GM18505 (cell line): Measurements from ENCODE around the gene JADE2.
"Not testable (repeated sequence)": the region's sequence is repeated elsewhere in the genome, so short reads cannot be mapped to it uniquely, and the experiment has no call there.

ENCODE experiments used
- ATAC-seq: cut with Tn5 transposase; IDR thresholded peaks from one replicate; pipeline ENCODE4 v1.9.1; 2021; ENCODE audit not compliant: unreplicated experiment
- POLR2A ChIP-seq: IDR thresholded peaks from 4 replicates; pipeline ENCODE4 v1.6.1; 2011; ENCODE audit warnings: borderline replicate concordance; ENCODE audit not compliant: insufficient read depth, insufficient read length; ENCODE audit errors: extremely low read depth

Gene JADE2

GRCh38 chr5:134515801-134516200 is 9.7 kb upstream of the JADE2 start:
- TF ChIP-seq POLR2A: no peak

DNA sequence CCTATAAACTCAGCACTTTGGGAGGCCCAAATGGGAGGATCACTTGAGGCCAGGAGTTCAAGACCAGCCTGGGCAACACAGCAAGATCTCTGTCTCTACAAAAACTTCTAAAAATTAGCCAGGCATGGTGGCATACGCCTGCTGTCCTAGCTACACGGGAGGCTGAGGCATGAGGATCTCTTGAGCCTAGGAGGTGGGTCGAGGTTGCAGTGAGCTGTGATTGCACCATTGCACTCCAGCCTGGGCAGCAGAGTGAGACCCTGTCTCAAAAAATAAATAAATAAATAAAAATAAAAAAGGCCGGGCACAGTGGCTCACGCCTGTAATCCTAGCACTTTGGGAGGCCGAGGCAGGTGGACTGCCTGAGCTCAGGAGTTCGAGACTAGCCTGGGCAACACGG is 8.5 kb upstream of the JADE2 start:
- not testable (repeated sequence) for ATAC-seq

More at GRCh38 chr5:134515801-134516200, 9.7 kb upstream of the JADE2 start:
- ATAC-seq: no peak

GRCh38 chr5:134517553-134517952 is 7.9 kb upstream of the JADE2 start:
- ATAC-seq: no peak

DNA sequence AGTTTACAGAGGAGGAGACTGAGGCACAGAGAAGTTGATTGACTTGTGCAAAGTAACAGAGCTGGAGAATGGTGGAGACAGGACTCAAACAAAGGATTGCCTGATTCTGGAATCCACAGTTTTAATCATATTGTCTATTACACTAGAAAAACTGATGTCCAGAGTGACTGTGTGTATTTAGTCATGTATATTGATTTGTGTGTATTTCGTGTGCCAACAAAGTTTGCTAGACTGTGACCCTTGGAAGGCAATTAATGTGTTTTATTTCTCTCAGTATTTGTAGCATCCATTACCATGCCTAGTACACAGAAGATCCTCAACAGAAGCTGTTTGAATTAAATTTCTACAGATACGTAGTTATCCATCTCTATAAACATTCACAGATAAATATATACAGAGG is 5.5 kb upstream of the JADE2 start:
- no peak for TF ChIP-seq POLR2A
- no peak for ATAC-seq

More at GRCh38 chr5:134517553-134517952, 7.9 kb upstream of the JADE2 start:
- TF ChIP-seq POLR2A: no peak

GRCh38 chr5:134521841-134522240 is 3.6 kb upstream of the JADE2 start:
- no peak for TF ChIP-seq POLR2A
- no peak for ATAC-seq

DNA sequence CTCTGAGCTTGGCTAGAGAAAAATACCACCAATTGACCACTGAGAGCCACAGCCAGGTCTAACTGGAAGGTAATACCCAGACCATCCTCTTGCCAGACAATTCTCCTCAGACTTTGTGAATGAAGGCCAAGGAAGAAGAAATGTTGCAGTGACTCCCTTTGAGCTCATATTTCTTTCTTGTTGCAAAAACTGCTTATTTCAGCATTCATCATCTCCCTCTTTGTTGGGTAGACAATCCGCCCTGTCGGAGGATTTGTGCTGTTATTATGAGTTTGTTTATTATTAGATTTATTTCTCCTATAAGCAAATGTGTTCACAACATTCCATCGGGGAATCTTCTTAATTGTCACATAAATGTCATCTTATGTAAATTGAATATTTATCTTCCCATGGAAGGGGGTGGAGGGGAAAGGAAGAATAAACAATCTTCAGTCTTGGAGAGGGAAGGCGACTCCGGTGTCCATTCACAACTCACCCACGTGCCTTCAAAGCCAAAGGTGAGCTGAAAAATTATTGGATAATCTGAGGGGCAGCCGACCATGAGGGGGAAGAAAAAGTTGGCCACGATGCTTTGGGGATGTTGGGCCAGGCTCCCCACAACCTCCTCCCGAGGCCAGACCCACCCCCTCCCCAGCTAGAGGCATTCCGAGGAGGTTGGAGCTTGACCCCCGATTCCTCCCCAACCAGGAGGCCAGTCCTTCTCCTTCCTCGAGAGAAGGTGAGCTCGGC is 1.8 kb upstream of the JADE2 start:
- ATAC-seq: no peak
- TF ChIP-seq POLR2A: no peak

DNA sequence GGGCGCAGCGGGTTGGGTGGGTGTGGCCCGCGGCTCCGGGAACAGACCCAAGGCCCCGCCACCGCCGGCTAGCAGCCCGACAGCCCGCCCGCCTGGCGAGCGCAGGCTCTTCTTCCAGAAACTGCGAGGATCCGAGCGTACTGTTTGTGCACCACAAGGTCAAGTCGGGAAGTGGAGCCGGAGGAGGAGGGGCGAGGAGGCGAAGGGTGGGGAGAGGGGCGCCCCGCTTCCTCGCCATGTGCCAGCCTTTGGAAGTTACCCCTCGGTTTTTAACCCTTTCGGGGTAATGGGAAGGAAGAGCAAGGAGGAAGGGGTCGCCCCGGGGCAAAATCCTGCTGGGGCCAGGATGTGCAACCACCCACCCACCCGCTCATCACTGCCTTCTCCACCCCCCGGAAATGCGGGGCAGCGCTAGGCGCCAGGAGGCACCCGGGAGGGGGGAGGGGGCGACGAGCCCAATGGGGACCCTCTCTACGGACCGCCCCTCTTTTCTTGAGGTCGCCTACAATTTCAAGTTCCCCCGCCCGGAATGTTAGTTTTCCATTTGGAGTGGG is 1.1 kb upstream of the JADE2 start:
- ATAC-seq: no peak
- peak; percentile 62 for TF ChIP-seq POLR2A

DNA sequence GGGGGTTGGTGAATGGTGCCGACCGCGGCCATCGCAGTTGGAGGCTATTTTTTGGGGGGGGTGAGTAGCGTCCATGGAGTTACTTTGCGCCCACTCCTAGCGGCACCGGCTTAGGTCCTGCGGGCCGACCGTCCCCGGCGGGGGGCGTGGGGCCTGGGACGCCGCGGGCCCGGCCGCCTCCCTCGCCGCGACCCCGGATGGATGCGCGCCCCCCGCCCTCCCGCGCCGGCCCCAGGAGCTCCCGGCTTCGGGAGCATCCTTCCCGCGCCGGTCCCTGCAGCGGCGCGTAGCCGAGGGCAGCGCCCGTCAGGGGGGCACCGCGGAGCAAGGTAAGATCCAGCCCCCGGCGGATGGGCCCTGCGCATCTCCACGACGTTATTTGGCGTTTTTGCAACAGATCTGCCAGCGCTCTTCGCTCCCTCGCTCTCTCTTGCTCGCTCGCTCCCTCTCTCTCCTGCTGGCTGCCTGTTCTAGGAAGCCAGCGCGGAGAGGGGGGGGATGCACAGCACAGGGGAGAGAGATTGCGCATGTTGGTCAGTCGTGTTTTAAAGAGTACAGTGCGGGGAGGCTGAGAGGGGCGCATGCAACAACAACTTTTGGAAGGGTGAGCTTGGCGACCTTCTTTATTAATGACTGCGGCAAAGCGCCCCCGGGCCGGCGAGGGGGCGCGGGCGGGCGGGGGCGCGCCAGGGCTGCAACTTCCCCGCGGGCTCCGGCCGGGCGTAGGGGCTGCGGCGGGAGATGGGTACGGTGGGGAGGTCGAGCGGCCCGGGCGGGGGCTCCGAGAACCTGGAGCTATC is 413 bp downstream of the JADE2 start:
- ATAC-seq: peak; percentile 14

GRCh38 chr5:134526483-134527155 is 1.1 kb downstream of the JADE2 start:
- ATAC-seq: peak; percentile 22
- no peak for TF ChIP-seq POLR2A

More for the DNA sequence above, 413 bp downstream of the JADE2 start:
- peak; percentile 61 for TF ChIP-seq POLR2A

GRCh38 chr5:134527156-134527960 is 1.9 kb downstream of the JADE2 start:
- ATAC-seq: peak; percentile 43
- peak; percentile 35 for TF ChIP-seq POLR2A

- no peak for TF ChIP-seq POLR2A
- no peak for ATAC-seq
These were observed 2.5 kb downstream of the JADE2 start for GRCh38 chr5:134527961-134528424.

GRCh38 chr5:134528556-134528955 is 3.1 kb downstream of the JADE2 start:
- TF ChIP-seq POLR2A: no peak
- ATAC-seq: no peak
